Stimulated activated CD4-positive, alpha-beta T cell treated with anti-CD3 and anti-CD28 coated beads, Interleukin-12 subunit alpha, Interleukin-12 subunit beta, amount 100 ng/mL, for 48 hours (primary cell): ENCODE results near the gene APBA2.

Source experiments
- DNase-seq, 3 donors: peaks; one replicate each; pipeline ENCODE4 v3.0.0-alpha.2; 2020; ENCODE audit warnings: low read depth in 2 of 3, low spot score in 1 of 3

APBA2 gene

GRCh38 chr15:29129926-29130325 lies 244.2 kb downstream of the APBA2 start:
- DNase-seq, result no peak

GRCh38 chr15:29130476-29130875 lies 244.7 kb downstream of the APBA2 start:
- no peak for DNase-seq

- DNase-seq, result no peak
These were observed 245.4 kb downstream of the APBA2 start for GRCh38 chr15:29130951-29131839.

GRCh38 chr15:29131840-29132420 lies 246.2 kb downstream of the APBA2 start:
- DNase-seq, result no peak

- no peak for DNase-seq
These were observed 247.0 kb downstream of the APBA2 start for GRCh38 chr15:29132735-29133181.

GRCh38 chr15:29133321-29133720 lies 247.5 kb downstream of the APBA2 start:
- DNase-seq, result no peak

- no peak for DNase-seq
These were observed 248.0 kb downstream of the APBA2 start for GRCh38 chr15:29133791-29134190.

GRCh38 chr15:29134239-29134638 lies 248.5 kb downstream of the APBA2 start:
- no peak for DNase-seq

GRCh38 chr15:29134641-29135308 lies 249.0 kb downstream of the APBA2 start:
- DNase-seq, result no peak

- no peak for DNase-seq
These were observed 249.5 kb downstream of the APBA2 start for GRCh38 chr15:29135309-29135657.

GRCh38 chr15:29135702-29136646 lies 250.2 kb downstream of the APBA2 start:
- DNase-seq, result no peak

GRCh38 chr15:29138260-29138659 lies 252.5 kb downstream of the APBA2 start:
- DNase-seq, result no peak

GRCh38 chr15:29139072-29139471 lies 253.3 kb downstream of the APBA2 start:
- no peak for DNase-seq

GRCh38 chr15:29139540-29140459 lies 254.0 kb downstream of the APBA2 start:
- peak; percentile 24 to 39 (median 35) for DNase-seq

GRCh38 chr15:29140475-29141307 lies 254.9 kb downstream of the APBA2 start:
- no peak for DNase-seq

GRCh38 chr15:29141308-29142128 lies 255.7 kb downstream of the APBA2 start:
- no peak for DNase-seq

- no peak for DNase-seq
These were observed 256.5 kb downstream of the APBA2 start for GRCh38 chr15:29142129-29142747.

GRCh38 chr15:29143293-29143692 lies 257.5 kb downstream of the APBA2 start:
- DNase-seq, result no peak
